GM19239 (cell line): Measurements from ENCODE around the gene PEX26.
"Not testable (repeated sequence)": the region's sequence is repeated elsewhere in the genome, so short reads cannot be mapped to it uniquely, and the experiment has no call there.

ENCODE experiments used
- DNase-seq: peaks from one replicate; pipeline ENCODE4 v3.0.0; 2011; ENCODE audit warnings: low spot score; ENCODE audit not compliant: insufficient read length
- FAIRE-seq: peaks from 2 replicates; lab custom pipeline; 2011; peaks lifted over from hg19 to GRCh38; lab: Jason Lieb, UNC

Gene PEX26

DNA sequence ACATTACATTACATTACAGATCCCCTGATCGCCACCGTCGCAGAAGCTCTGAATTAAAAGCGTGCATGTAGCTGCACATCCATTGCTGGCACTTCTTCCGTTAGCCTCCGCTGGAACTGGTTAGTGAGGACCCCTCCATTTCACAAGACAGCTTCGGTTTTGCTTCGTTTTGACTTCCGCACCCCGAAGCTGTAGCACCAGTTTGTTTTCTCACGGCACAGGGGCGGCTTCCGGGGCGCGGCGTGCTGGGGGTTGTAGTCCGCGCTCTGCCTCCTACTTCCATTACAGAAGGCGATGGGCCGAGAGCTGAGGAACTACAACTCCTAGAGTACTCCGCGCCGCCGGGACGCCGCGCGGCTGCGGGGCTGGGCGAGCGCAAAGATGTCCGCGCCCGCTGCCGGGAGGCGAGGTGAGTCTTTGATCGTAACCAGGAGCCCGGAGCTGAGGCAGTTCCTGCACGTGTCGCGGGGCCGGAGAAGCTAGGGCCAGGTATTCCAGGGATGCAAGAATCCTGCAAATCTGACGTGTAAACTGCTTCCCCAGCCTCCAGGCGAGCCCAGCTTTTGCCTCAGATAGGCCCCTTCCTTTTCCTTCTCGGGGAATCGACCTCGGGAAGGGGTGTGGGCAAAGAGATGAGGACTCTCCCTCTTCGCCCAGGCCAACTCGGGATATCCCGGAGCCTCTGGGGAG is at the start of gene PEX26:
TSS of gene PEX26 (plus strand) at position 352 of the 690 bp plus-strand sequence. CDS start 387 bp downstream, outside the sequence.
- DNase-seq (peak; percentile 92), FAIRE-seq (peak; percentile 96)

DNA sequence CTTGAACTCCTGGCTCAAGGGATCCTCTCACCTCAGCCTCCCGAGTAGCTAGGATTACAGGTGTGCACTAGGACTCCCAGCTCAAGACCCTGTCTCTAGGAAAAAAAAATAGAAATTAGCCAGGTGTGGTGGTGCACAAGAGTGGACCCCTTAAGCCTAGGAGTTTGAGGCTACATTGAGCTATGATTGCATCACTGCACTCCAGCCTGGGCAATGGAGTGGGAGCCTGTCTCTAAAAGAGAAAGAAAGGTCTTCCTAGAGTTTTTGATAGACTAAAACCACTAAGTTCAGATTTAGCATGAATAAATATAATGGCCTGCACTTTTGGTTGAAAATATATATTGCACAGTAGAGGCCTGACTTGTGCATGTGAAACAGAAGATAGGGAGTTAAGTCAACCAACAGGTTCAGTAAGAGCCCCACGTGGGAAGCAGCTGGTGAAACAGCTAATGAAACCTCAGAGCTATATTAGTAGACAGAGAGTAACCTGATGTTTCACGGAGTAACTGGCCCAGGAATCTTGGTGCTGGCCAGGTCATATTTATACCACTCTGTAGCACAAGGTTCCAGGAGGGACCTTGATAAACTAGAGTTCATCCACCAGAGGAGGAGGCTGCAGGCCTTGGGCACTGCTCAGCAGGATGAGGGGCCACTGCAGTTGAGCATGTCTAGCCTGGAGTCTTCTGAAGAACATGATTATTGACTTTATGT is 48.8 kb upstream of the PEX26 start:
- FAIRE-seq (no peak), DNase-seq (no peak)

DNA sequence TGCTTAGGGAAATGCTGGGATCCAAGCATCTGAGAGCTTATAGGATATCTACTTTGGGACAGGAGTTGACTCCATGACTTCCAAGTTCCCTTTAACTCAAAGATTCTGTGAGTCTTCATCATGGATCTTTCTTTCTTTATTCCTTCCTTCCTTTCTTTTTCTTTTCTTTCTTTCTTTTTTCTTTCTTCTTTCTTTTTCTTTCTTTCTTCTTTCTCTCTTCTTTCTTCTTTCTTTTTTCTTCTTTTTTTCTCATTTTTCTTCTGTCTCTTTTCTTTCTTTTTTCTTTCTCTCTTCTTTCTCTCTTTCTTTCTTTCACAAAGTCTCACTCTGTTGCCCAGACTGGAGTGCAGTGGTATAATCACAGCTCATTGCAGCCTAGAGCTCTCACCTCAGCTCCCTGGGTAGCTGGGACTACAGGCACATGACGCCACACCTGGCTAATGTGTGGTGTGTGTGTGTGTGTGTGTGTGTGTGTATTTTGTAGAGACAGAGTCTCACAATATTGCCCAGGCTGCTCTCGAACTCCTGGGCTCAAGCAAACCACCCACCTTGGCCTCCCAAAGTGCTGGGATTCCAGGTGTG is 48.0 kb upstream of the PEX26 start:
- FAIRE-seq (no peak), DNase-seq (no peak)

DNA sequence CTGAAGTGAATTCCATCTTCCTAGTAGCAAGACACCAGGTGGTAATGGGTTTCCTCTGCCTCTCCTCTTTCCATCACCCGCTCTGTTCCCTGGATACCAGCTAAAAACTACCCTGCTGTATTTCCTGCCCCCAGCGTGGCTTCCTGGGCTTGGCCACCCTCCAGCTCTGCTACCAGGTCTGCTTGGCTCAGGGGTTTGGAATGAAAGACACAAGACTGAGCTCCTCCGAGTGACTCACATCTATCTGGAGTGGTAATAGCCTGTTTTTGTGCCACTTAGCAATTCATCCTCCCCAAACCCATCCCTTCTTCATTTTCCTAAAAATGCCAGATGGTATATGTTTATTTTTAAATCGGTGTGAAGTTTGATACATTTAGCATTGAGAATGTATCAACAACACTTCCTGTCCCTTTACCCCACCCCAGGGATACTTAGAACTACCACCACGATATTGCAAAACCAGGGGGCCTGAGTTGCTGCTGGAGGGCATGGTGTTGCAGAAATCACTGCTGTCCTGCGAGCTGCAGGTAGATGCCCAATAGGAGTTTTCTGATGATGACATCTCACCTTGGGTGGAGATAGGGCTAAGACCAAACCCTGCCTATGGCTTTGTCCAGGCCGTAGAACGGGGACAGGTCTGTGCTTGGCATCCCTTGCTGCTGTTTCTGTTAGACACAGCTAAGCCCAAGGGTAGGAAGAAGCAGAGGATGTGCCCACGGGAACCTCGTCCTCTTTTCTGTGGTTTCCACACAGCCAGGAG is 45.9 kb upstream of the PEX26 start:
- no peak for FAIRE-seq
- DNase-seq, result no peak

DNA sequence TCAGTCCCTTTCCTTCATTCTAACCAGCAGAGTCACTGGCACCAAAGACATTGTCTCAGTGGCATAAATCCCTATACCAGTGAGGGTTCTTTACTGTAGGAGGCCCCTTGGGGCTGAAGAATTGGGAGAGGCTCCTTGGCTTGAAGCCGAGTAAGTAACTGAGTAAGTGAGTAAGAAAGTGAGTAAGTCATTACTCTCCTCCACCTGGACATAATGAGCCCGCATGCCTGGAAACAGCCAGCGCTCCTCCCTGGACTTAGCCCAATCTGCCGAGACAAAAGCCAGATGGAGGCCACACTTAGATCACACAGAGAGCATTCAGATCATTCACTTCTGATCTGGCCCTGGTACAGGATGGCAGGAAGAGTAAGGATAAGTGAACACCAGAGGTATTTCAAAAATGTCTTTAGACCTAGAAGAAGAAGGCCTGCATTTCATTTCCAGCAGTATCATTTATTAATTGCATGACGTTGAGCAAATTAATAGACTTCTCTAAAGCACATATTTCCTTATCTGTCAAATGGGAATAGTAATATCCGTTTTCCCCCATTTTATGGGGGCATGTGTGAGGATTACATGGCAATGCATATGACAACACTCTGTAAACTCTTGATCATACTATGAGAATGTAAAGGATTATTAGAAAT is 45.2 kb upstream of the PEX26 start:
- no peak for FAIRE-seq

GRCh38 chr22:18033204-18033998 is 44.4 kb upstream of the PEX26 start:
- no peak for FAIRE-seq
- no peak for DNase-seq

More for the DNA sequence above, 45.2 kb upstream of the PEX26 start:
- DNase-seq, result no peak

- DNase-seq, result no peak
- no peak for FAIRE-seq
Observed at GRCh38 chr22:18034076-18034475, 43.7 kb upstream of the PEX26 start.

DNA sequence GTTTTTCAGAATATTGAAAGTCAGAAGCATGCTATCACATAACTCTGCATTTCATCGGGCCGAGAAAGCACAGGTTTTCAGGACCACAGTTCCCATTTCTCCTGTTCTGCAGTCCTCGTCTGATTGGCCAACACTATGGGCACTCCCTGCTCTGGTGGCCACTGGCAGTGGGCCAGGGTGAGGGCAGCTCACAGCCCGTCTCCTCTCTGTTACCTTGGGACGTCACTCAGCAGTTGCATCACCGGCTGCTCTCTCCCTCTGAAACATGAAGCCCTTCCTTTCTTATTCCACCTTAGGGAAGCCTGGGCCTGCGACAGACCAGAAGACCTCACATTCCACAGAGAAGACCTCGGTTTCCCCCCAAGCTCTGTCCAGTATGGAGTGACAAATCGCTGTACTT is 42.0 kb upstream of the PEX26 start:
- DNase-seq (no peak), FAIRE-seq (no peak)

GRCh38 chr22:18040898-18041297 is 36.9 kb upstream of the PEX26 start:
- not testable (repeated sequence) for DNase-seq, FAIRE-seq

- no peak for DNase-seq
- FAIRE-seq, result no peak
Observed at GRCh38 chr22:18042685-18043084, 35.1 kb upstream of the PEX26 start.

GRCh38 chr22:18044548-18045271 is 33.1 kb upstream of the PEX26 start:
- FAIRE-seq, result no peak
- no peak for DNase-seq

DNA sequence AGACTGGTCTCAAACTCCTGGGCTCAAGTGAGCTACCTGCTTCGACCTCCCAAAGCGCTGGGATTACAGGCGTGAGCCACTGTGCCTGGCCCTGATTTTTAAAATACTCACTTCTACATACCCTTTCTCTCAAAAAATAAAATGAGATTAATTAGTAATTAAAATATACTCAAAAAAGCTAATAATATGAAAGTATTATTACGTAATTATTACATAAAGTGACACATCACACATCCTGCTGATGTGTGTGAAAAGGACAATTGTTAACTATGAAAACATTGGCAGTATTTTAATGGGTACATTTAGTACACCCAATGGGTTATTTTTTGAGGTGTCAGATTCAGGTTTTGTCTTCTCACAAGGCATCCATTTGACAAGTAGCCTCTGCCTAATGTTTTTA is 32.0 kb upstream of the PEX26 start:
- DNase-seq, result no peak
- FAIRE-seq, result no peak

- DNase-seq, result no peak
- FAIRE-seq, result no peak
Observed at GRCh38 chr22:18048041-18048440, 29.7 kb upstream of the PEX26 start.

GRCh38 chr22:18048441-18048898 is 29.3 kb upstream of the PEX26 start:
- no peak for FAIRE-seq

DNA sequence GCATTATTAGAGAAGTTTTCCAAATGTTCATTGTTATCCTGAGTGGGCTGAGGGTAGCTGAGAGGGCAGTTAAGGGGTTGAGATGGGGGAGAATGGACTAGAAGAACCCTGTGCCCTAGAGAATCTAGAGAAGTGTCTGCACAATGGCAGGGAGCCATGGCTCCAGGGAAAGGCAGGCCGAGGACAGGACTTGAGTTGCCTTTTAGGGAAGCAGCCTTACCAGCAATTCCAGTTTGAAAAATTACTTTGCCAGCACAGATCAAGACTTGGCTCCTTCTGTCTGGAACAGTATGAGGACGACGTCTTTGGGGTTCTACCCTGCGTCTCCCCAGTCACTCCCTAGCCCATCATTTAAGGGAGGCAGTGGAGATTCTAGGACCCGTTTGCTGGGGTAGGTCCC is 27.7 kb upstream of the PEX26 start:
- FAIRE-seq (no peak), DNase-seq (no peak)

More at GRCh38 chr22:18048441-18048898, 29.3 kb upstream of the PEX26 start:
- DNase-seq, result no peak

DNA sequence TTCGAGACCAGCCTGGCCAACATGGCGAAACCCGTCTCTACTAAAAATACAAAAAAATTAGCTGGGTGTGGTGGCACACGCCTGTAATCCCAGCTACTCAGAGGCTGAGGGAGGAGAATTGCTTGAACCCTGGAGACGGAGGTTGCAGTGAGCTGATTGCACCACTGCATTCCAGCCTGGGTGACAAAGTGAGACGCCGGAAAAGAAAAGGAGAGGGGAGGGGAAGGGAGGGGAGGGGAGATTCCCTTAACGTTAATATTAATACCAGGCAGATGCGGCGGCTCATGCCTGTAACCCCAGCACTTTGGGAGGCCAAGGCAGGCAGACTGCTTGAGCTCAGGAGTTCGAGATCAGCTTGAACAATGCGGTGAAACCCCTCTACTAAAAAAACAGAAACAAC is 26.7 kb upstream of the PEX26 start:
- not testable (repeated sequence) for FAIRE-seq, DNase-seq

DNA sequence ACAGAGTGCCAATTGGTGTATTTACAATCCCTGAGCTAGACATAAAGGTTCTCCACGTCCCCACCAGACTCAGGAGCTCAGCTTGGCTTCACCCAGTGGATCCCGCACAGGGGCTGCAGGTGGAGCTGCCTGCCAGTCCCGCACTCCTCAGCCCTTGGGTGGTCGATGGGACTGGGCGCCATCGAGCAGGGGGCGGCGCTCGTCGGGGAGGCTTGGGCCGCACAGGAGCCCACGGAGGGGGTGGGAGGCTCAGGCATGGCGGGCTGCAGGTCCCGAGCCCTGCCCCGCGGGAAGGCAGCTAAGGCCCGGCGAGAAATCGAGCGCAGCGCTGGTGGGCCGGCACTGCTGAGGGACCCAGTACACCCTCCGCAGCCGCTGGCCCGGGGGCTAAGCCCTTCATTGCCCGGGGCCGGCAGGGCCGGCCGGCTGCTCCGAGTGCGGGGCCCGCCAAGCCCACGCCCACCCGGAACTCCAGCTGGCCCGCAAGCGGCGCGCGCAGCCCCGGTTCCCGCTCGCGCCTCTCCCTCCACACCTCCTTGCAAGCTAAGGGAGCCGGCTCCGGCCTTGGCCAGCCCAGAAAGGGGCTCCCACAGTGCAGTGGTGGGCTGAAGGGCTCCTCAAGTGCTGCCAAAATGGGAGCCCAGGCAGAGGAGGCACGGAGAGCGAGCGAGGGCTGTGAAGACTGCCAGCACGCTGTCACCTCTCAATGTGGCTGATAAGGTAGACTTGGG is 24.4 kb upstream of the PEX26 start:
- not testable (repeated sequence) for FAIRE-seq, DNase-seq

DNA sequence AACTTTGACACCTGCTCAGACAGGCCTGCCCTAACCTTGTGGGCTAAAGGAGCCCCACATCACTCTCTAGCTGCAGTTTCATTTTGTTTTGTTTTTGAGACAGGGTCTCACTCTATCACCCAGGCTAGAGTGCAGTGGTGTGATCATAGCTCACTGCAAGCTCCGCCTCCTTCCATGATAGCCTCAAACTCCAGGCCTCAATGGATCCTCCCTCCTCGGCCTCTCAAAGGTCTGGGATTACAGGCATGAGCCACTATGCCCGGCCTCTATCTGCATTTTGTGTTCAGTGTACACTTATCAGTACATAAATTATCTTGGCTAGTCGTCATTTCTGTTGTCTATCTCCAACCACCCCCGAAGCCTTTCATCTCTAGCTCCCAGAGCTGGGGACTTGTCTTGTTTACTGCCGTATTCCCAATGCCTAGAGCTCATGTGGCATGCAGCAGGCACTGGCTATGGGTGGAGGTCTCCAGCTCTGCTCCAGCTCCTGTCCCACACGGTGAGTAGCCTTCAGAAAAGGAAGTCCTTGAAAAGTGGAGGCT is 22.1 kb upstream of the PEX26 start:
- DNase-seq, result no peak
- FAIRE-seq, result no peak
